H1 (cell line): ENCODE results near the gene TUBA4B. TPM values are rescaled to one million over a fixed set of nuclear protein-coding genes. Genes with fewer than 3 reads are reported as not detected.
A peak's percentile ranks its signal among the peaks of the same experiment; 100 is the strongest.

Experiments
- CTCF ChIA-PET: fragments of 300-600 bp; sonication (Branson Sonifier 250); formaldehyde crosslinking; loops from one replicate; lab custom pipeline; 2021; ENCODE audit not compliant: partially characterized antibody; lab: Charles Lee
- POLR2A ChIA-PET: fragments of 300-600 bp; sonication (Branson Sonifier 250); formaldehyde crosslinking; loops from one replicate; lab custom pipeline; 2021; ENCODE audit warnings: inconsistent platforms; ENCODE audit not compliant: partially characterized antibody; lab: Charles Lee
- DNase-seq, 2 experiments: peaks; one replicate each; pipeline versions ENCODE4 v3.0.0 to v3.0.0-alpha.2; 2010 to 2022; ENCODE audit warnings: low spot score in 2 of 2, low read depth in 1 of 2, mixed read lengths in 1 of 2
- FAIRE-seq: peaks from 2 replicates; lab custom pipeline; 2011; peaks lifted over from hg19 to GRCh38; lab: Jason Lieb, UNC
- H2AFZ ChIP-seq: 2 replicates; pipeline ENCODE4 v1.8.1; 2012; ENCODE audit warnings: low read length, inconsistent platforms
- H2AK5ac ChIP-seq: 2 replicates; pipeline ENCODE4 v1.6.1; 2013; ENCODE audit warnings: low read depth, low read length
- H2BK120ac ChIP-seq: replicated peaks from 2 replicates; pipeline ENCODE3; 2013; ENCODE audit warnings: low read depth, low read length, inconsistent platforms
- H2BK12ac ChIP-seq: 2 replicates; pipeline ENCODE4 v1.6.1; 2013; ENCODE audit warnings: low read depth, low read length
- H2BK15ac ChIP-seq: 2 replicates; pipeline ENCODE4 v1.6.1; 2013; ENCODE audit warnings: low read length
- H2BK20ac ChIP-seq: 2 replicates; pipeline ENCODE4 v1.6.1; 2013; ENCODE audit warnings: low read length
- H2BK5ac ChIP-seq: 2 replicates; pipeline ENCODE4 v1.6.1; 2013; ENCODE audit warnings: low read depth, low read length
- H3K14ac ChIP-seq: 2 replicates; pipeline ENCODE4 v1.6.1; 2013; ENCODE audit warnings: inconsistent platforms; ENCODE audit not compliant: insufficient read length
- H3K18ac ChIP-seq: 2 replicates; pipeline ENCODE4 v1.6.1; 2013; ENCODE audit warnings: low read length; ENCODE audit errors: extremely low read depth
- H3K23ac ChIP-seq: 2 replicates; pipeline ENCODE4 v1.6.1; 2013; ENCODE audit warnings: inconsistent platforms; ENCODE audit not compliant: insufficient read length
- H3K23me2 ChIP-seq: 2 replicates; pipeline ENCODE4 v1.6.1; 2013; ENCODE audit warnings: low read depth, low read length
- H3K27ac ChIP-seq: 2 replicates; pipeline ENCODE4 v1.6.1; 2011; ENCODE audit warnings: low read depth, low read length, inconsistent platforms
- H3K27me3 ChIP-seq, 4 experiments: replicated peaks in 1 of 4; 1 replicate in 1 of 4; 2 replicates in 3 of 4; pipeline versions ENCODE4 v1.6.1 to v1.8.1; 2011 to 2013; ENCODE audit warnings: low read length in 3 of 4, mild to moderate bottlenecking in 3 of 4, inconsistent platforms in 2 of 4, mixed read lengths in 2 of 4, moderate library complexity in 1 of 4; ENCODE audit not compliant: control insufficient read depth in 3 of 4, insufficient read depth in 3 of 4; ENCODE audit errors: extremely low read depth in 1 of 4
- H3K36me3 ChIP-seq, 4 experiments: 2 replicates each; pipeline versions ENCODE4 v1.6.1 to v1.8.1; 2011 to 2013; ENCODE audit warnings: mild to moderate bottlenecking in 4 of 4, low read length in 3 of 4, moderate library complexity in 2 of 4, control low read depth in 1 of 4, inconsistent platforms in 1 of 4; ENCODE audit not compliant: insufficient read depth in 4 of 4, control insufficient read depth in 2 of 4
- H3K4ac ChIP-seq: replicated peaks from 2 replicates; pipeline ENCODE3; 2013; ENCODE audit warnings: low read length, low read depth, mixed read lengths, inconsistent platforms; ENCODE audit not compliant: insufficient read length
- H3K4me1 ChIP-seq, 4 experiments: replicated peaks in 1 of 4; 1 replicate in 1 of 4; 2 replicates in 3 of 4; pipeline versions ENCODE4 v1.6.1 to v1.8.1; 2011 to 2013; ENCODE audit warnings: low read length in 3 of 4, inconsistent platforms in 2 of 4, mixed read lengths in 1 of 4; ENCODE audit not compliant: insufficient read depth in 4 of 4, control insufficient read depth in 3 of 4
- H3K4me2 ChIP-seq, 2 experiments: 2 replicates each; pipeline versions ENCODE4 v1.6.1 to v1.8.1; 2011 to 2013; ENCODE audit warnings: low read depth in 2 of 2, low read length in 2 of 2, control low read depth in 1 of 2, inconsistent platforms in 1 of 2, mild to moderate bottlenecking in 1 of 2; ENCODE audit not compliant: insufficient read depth in 1 of 2
- H3K4me3 ChIP-seq, 4 experiments: fragments of 200-600, 300-600 bp in 1 of 4; sonication (generic), shearing (Covaris generic), sonication (Bioruptor Twin) in 1 of 4; 2 replicates each; pipeline versions ENCODE4 v1.5.1 to v1.8.1; 2011 to 2016; ENCODE audit warnings: low read length in 4 of 4, low read depth in 3 of 4, control low read depth in 2 of 4, inconsistent platforms in 2 of 4, mild to moderate bottlenecking in 2 of 4, mixed read lengths in 1 of 4, moderate library complexity in 1 of 4; ENCODE audit not compliant: insufficient read depth in 2 of 4; ENCODE audit errors: extremely low read depth in 1 of 4
- H3K56ac ChIP-seq: replicated peaks from 2 replicates; pipeline ENCODE3; 2013; ENCODE audit warnings: low read depth, mild to moderate bottlenecking, mixed read lengths, low read length, inconsistent platforms; ENCODE audit not compliant: insufficient read length
- H3K79me1 ChIP-seq: 2 replicates; pipeline ENCODE4 v1.6.1; 2013; ENCODE audit warnings: low read depth, low read length, control low read depth
- H3K79me2 ChIP-seq, 2 experiments: 2 replicates each; pipeline versions ENCODE4 v1.6.1 to v1.8.1; 2012 to 2013; ENCODE audit warnings: low read length in 2 of 2, mild to moderate bottlenecking in 2 of 2, inconsistent platforms in 1 of 2; ENCODE audit not compliant: insufficient read depth in 2 of 2, control insufficient read depth in 1 of 2
- H3K9ac ChIP-seq, 4 experiments: replicated peaks in 1 of 4; 1 replicate in 1 of 4; 2 replicates in 3 of 4; pipeline versions ENCODE4 v1.6.1 to v1.8.1; 2011 to 2013; ENCODE audit warnings: low read depth in 3 of 4, low read length in 3 of 4, control low read depth in 2 of 4, mild to moderate bottlenecking in 2 of 4, moderate library complexity in 2 of 4, inconsistent platforms in 1 of 4; ENCODE audit errors: extremely low read depth in 1 of 4
- H3K9me3 ChIP-seq, 2 experiments: 2 replicates each; pipeline versions ENCODE4 v1.6.1 to v1.8.1; 2012 to 2013; ENCODE audit warnings: mild to moderate bottlenecking in 2 of 2, moderate library complexity in 2 of 2, control low read depth in 1 of 2, inconsistent platforms in 1 of 2, low read depth in 1 of 2, low read length in 1 of 2, mixed read lengths in 1 of 2; ENCODE audit not compliant: insufficient read depth in 2 of 2
- H4K20me1 ChIP-seq, 2 experiments: replicated peaks in 1 of 2; 2 replicates each; pipeline versions ENCODE3 to v1.8.1; 2011 to 2013; ENCODE audit warnings: inconsistent platforms in 2 of 2, low read length in 2 of 2, mild to moderate bottlenecking in 1 of 2; ENCODE audit not compliant: insufficient read depth in 2 of 2, control insufficient read depth in 1 of 2
- H4K5ac ChIP-seq: 2 replicates; pipeline ENCODE4 v1.6.1; 2013; ENCODE audit warnings: low read length, low read depth, mixed read lengths, inconsistent platforms; ENCODE audit not compliant: insufficient read length
- H4K8ac ChIP-seq: 2 replicates; pipeline ENCODE4 v1.8.0; 2013; ENCODE audit warnings: mild to moderate bottlenecking, moderate library complexity, low read length, inconsistent platforms; ENCODE audit not compliant: insufficient read depth; ENCODE audit errors: extremely low read depth
- H4K91ac ChIP-seq: replicated peaks from 2 replicates; pipeline ENCODE3; 2013; ENCODE audit warnings: low read length, mixed read lengths, inconsistent platforms; ENCODE audit not compliant: insufficient read length
- ASH2L ChIP-seq: fragments of 200-600, 300-600 bp; sonication (generic); IDR thresholded peaks from one replicate; pipeline ENCODE4 v1.7.1; 2017; ENCODE audit warnings: low read length
- CTBP2 ChIP-seq: IDR thresholded peaks from 2 replicates; pipeline ENCODE4 v1.7.0; 2011; ENCODE audit warnings: borderline replicate concordance, mild to moderate bottlenecking, moderate library complexity, mixed read lengths, low read length; ENCODE audit not compliant: insufficient read depth, insufficient read length
- E2F6 ChIP-seq: IDR thresholded peaks from 2 replicates; pipeline ENCODE4 v1.6.1; 2012; ENCODE audit warnings: inconsistent platforms
- KDM4A ChIP-seq: IDR thresholded peaks from one replicate; pipeline ENCODE4 v1.7.1; 2012; ENCODE audit warnings: low read depth, mild to moderate bottlenecking, moderate library complexity, low read length, inconsistent platforms; ENCODE audit not compliant: severe bottlenecking
- PHF8 ChIP-seq: fragments of 200-600 bp; sonication (generic); conservative IDR thresholded peaks from 2 replicates; pipeline ENCODE4 v1.7.1; 2012; ENCODE audit warnings: low read depth, mild to moderate bottlenecking, inconsistent platforms, low read length, moderate library complexity
- YY1 ChIP-seq: IDR thresholded peaks from 2 replicates; pipeline ENCODE4 v1.6.1; 2011; ENCODE audit warnings: low read depth, mild to moderate bottlenecking, low read length
- WGBS, 2 experiments: shearing (Covaris generic) in 1 of 2; methylation state at CpG; one replicate each; pipeline versions ENCODE4 v1.1.6 to v1.1.7; 2013 to 2015; ENCODE audit warnings: low lambda C conversion rate in 2 of 2, mixed read lengths in 2 of 2, inconsistent platforms in 1 of 2, low coverage in 1 of 2, missing lambda C conversion rate in 1 of 2; ENCODE audit not compliant: insufficient replicate concordance in 2 of 2, insufficient coverage in 1 of 2, insufficient read length in 1 of 2; ENCODE audit errors: extremely low coverage in 1 of 2, missing lambda C conversion rate in 1 of 2; 5-methylcytosine and 5-hydroxymethylcytosine counted together
- polyA plus RNA-seq, 7 experiments: library from polyadenylated mRNA; depleted of rRNA in 3 of 7; stranded (reverse) in 5 of 7; unstranded in 2 of 7; fragments of >200 nt in 5 of 7; fragments of 200-250 nt in 2 of 7; gene quantifications; 1 replicate in 5 of 7; 2 replicates in 1 of 7; 4 replicates in 1 of 7; pipeline versions ENCODE4 v1.2.1 to v1.2.3, GENCODE V29; 2011 to 2013; ENCODE audit warnings: missing spikeins in 2 of 7, mixed read lengths in 2 of 7
- total RNA-seq: library from RNA; stranded (reverse); fragmentation: NEBNext Ultra II Directional; extraction: Animal tissue kit (Norgen Biotek cat#: 25700); gene quantifications from 2 replicates; pipeline ENCODE4 v1.2.1, GENCODE V29; 2021

Gene TUBA4B
- total and polyA plus RNA-seq, 2 of the 8 experiments (the other 6 are each of a cell fraction or from before 2014, with no cell fraction given), result 0.08 to 0.24 TPM

DNA sequence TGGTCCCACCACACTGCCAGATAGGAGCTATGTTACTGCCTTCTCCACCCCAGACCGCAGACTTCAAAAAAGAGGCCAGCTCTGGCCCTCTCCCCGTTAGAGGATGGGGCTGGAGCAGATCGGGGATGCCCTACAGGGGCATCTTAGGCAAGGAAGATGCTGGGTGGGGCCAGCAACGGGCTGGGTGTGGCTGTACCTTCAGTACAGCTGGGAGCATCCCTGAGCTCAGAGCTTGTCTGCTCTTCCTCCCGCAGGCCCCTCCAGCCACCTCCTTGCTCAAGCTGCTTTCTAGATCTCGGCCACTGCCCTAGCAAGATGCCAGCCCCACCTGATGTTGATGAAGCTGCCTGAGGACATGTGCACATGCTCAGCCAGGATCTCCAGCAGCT lies 46.3 kb downstream of the TUBA4B start:
- CTCF ChIA-PET, result interaction anchor here (0.6 to 13.4 kb wide), 46 partner anchors 7 to 297 kb away, joined by 3 to 118 read pairs (median 4); partner anchors contain the start of genes DNAJB2, GLB1L, PTPRN and SLC23A3
- peaks cover 0 to 28% (median 15%) of the 10 kb centered on the region in 4 experiments; a peak in 6 of 7 replicates for H3K27me3 ChIP-seq
- no peaks in the 10 kb centered on the region for H3K9me3 ChIP-seq
- TF ChIP-seq KDM4A (no peak), YY1 (no peak), E2F6 (no peak), PHF8 (no peak), CTBP2 (no peak), ASH2L (no peak)

More for the DNA sequence above, 46.3 kb downstream of the TUBA4B start:
- H4K5ac ChIP-seq, result no peak overlapping the region
- no peak overlapping the region for H3K56ac ChIP-seq
- H2AFZ ChIP-seq, result no peak overlapping the region
- no peak overlapping the region for H4K91ac ChIP-seq
- WGBS, 2 experiments, result 82% methylated on average over 6 of the region's 6 CpGs; no CpG with 5 or more reads in 1 of the 2 experiments
- peaks cover 0 to 4% (median 3%) of the 10 kb centered on the region in 4 experiments; a peak in 4 of 7 replicates for H3K4me1 ChIP-seq
- H3K27ac ChIP-seq, result no peak overlapping the region
- H2BK5ac ChIP-seq, result no peak overlapping the region
- H3K36me3 ChIP-seq, result no peaks in the 10 kb centered on the region
- H2BK15ac ChIP-seq, result no peak overlapping the region
- H3K23me2 ChIP-seq, result peaks cover under 1% of the 10 kb centered on the region; the same call in 1 of the 2 replicates
- H2BK120ac ChIP-seq, result no peak overlapping the region
- DNase-seq (no peak), FAIRE-seq (no peak)
- H3K4me3 ChIP-seq, result no peak overlapping the region
- H2BK20ac ChIP-seq, result peak overlapping the region; percentile 6; the same call in 1 of the 2 replicates
- no peak overlapping the region for H3K4ac ChIP-seq
- H2BK12ac ChIP-seq, result no peak overlapping the region
- no peak overlapping the region for H3K14ac ChIP-seq
- H3K9ac ChIP-seq, result no peak overlapping the region
- H3K79me1 ChIP-seq, result no peaks in the 10 kb centered on the region; the same call in 1 of the 2 replicates
- no peak overlapping the region for H3K18ac ChIP-seq
- POLR2A ChIA-PET, result interaction anchor here (1.0 to 3.7 kb wide), 4 partner anchors 12 to 80 kb away, joined by 3 to 19 read pairs (median 5); partner anchors contain the start of genes ABCB6, GLB1L and STK16
- H2AK5ac ChIP-seq, result no peak overlapping the region
- H4K20me1 ChIP-seq, result no peaks in the 10 kb centered on the region
- no peak overlapping the region for H3K23ac ChIP-seq
- H4K8ac ChIP-seq, result 0 out of 2 replicates have a peak overlapping the region, but pooled peaks have one; percentile 4
- H3K4me2 ChIP-seq, result no peak overlapping the region
- H3K79me2 ChIP-seq, result no peaks in the 10 kb centered on the region
